Measurements from ENCODE around the gene DDX21. TPM values are rescaled to one million over a fixed set of nuclear protein-coding genes. Genes with fewer than 3 reads are reported as not detected.
A peak's percentile ranks its signal among the peaks of the same experiment; 100 is the strongest.
"Not testable (repeated sequence)": the region's sequence is repeated elsewhere in the genome, so short reads cannot be mapped to it uniquely, and the experiment has no call there.

The DDX21 gene
- total RNA-seq, 6 experiments from 2014 or later, result 81.7 to 103 (median 90.7) TPM

- DNase-seq, result no peak
- peak overlapping the region; percentile 18; the same call in 1 of the 2 replicates for H3K27ac Mint-ChIP-seq
- H3K9me3 Mint-ChIP-seq, result no peaks in the 10 kb centered on the region
- peaks cover 16% of the 10 kb centered on the region for H3K36me3 Mint-ChIP-seq (ENCODE audit: low read depth)
- TF ChIP-seq, protein P1, sequence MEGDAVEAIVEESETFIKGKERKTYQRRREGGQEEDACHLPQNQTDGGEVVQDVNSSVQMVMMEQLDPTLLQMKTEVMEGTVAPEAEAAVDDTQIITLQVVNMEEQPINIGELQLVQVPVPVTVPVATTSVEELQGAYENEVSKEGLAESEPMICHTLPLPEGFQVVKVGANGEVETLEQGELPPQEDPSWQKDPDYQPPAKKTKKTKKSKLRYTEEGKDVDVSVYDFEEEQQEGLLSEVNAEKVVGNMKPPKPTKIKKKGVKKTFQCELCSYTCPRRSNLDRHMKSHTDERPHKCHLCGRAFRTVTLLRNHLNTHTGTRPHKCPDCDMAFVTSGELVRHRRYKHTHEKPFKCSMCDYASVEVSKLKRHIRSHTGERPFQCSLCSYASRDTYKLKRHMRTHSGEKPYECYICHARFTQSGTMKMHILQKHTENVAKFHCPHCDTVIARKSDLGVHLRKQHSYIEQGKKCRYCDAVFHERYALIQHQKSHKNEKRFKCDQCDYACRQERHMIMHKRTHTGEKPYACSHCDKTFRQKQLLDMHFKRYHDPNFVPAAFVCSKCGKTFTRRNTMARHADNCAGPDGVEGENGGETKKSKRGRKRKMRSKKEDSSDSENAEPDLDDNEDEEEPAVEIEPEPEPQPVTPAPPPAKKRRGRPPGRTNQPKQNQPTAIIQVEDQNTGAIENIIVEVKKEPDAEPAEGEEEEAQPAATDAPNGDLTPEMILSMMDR (IDR thresholded peaks at IDR 0.05), result no peak
- H3K4me3 Mint-ChIP-seq, result no peak overlapping the region
- peaks cover 37% of the 10 kb centered on the region for H3K4me1 Mint-ChIP-seq (ENCODE audit: low read depth)
- H3K27me3 Mint-ChIP-seq (ENCODE audit: insufficient read depth), result no peaks in the 10 kb centered on the region
Observed at GRCh38 chr10:69009360-69009759, 53.4 kb downstream of the DDX21 start.

- H3K4me3 Mint-ChIP-seq, result no peak overlapping the region
- H3K9me3 Mint-ChIP-seq, result no peaks in the 10 kb centered on the region
- H3K27me3 Mint-ChIP-seq (ENCODE audit: insufficient read depth), result no peaks in the 10 kb centered on the region
- TF ChIP-seq, protein P1 (IDR thresholded peaks at IDR 0.05), result no peak
- peaks cover 17% of the 10 kb centered on the region for H3K36me3 Mint-ChIP-seq (ENCODE audit: low read depth)
- H3K27ac Mint-ChIP-seq, result no peak overlapping the region
- DNase-seq, result no peak
- peaks cover 39% of the 10 kb centered on the region for H3K4me1 Mint-ChIP-seq (ENCODE audit: low read depth)
Observed at GRCh38 chr10:69010151-69010640, 54.2 kb downstream of the DDX21 start.

GRCh38 chr10:69012778-69013177, 56.8 kb downstream of the DDX21 start:
- H3K36me3 Mint-ChIP-seq (ENCODE audit: low read depth), result peaks cover 27% of the 10 kb centered on the region
- H3K4me3 Mint-ChIP-seq; H3K9me3 Mint-ChIP-seq; DNase-seq; H3K27me3 Mint-ChIP-seq (ENCODE audit: insufficient read depth): not testable (repeated sequence)
- peaks cover 41% of the 10 kb centered on the region for H3K4me1 Mint-ChIP-seq (ENCODE audit: low read depth)
- peak overlapping the region; percentile 25; the same call in 1 of the 2 replicates for H3K27ac Mint-ChIP-seq

DNA sequence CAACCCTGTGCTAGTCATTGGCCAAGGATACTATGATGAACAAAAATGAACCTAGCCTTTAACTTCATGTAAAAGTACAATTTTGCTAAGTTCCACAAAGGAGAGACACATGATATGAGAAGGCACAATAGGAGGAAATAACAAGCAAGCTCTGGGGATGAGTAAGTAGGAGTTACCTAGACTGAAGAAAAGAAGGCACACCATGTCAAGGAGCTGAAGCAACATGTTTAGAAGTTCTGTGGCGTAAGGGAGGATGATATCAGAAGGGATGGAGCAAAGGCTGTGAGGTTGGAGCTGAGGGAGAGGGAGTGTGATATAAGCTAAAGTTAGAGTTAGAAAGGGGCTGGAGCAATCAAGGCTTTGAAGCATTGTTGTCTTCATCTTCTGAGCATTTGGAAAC, 58.2 kb downstream of the DDX21 start:
- Mint-ChIP-seq H3K36me3 (ENCODE audit: low read depth) (peaks cover 30% of the 10 kb centered on the region), H3K27me3 (ENCODE audit: insufficient read depth) (no peaks in the 10 kb centered on the region), H3K27ac (peak overlapping the region; percentile 34; the same call in 1 of the 2 replicates), H3K4me3 (no peak overlapping the region), H3K9me3 (no peaks in the 10 kb centered on the region), H3K4me1 (ENCODE audit: low read depth) (peaks cover 37% of the 10 kb centered on the region)
- TF ChIP-seq, protein P1 (IDR thresholded peaks at IDR 0.05), result no peak
- DNase-seq, result no peak

- TF ChIP-seq, protein P1 (IDR thresholded peaks at IDR 0.05), result no peak
- Mint-ChIP-seq H3K36me3 (ENCODE audit: low read depth) (peaks cover 21% of the 10 kb centered on the region), H3K4me3 (no peak overlapping the region), H3K27me3 (ENCODE audit: insufficient read depth) (peaks cover 3% of the 10 kb centered on the region; the same call in 1 of the 2 replicates), H3K9me3 (no peaks in the 10 kb centered on the region), H3K27ac (peak overlapping the region; percentile 55; the same call in 1 of the 2 replicates), H3K4me1 (ENCODE audit: low read depth) (peaks cover 14% of the 10 kb centered on the region)
- DNase-seq, result no peak
Observed at GRCh38 chr10:69018613-69019012, 62.6 kb downstream of the DDX21 start.

DNA sequence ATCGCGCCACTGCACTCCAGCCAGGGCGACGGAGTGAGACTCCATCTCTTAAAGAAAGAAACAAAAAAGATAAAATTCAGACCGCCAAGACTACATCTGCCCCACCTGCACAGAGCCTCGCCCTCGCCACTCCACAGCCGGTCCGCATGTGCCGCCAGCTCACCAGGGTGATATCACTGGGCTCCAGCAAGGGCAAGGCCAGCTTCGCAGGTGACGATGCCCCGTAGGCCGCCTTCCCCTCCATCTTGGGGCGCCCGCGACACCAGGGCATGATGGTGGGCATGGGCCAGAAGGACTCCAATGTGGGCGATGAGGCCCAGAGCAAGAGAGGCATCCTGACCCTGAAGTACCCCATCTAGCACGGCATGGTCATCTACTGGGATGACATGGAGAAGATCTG, 66.6 kb downstream of the DDX21 start:
- TF ChIP-seq, protein P1 (IDR thresholded peaks at IDR 0.05), result no peak
- Mint-ChIP-seq H3K4me1 (ENCODE audit: low read depth) (peaks cover 9% of the 10 kb centered on the region), H3K36me3 (ENCODE audit: low read depth) (peaks cover 10% of the 10 kb centered on the region), H3K9me3 (no peaks in the 10 kb centered on the region), H3K4me3 (no peak overlapping the region), H3K27me3 (ENCODE audit: insufficient read depth) (peaks cover 3% of the 10 kb centered on the region; the same call in 1 of the 2 replicates), H3K27ac (no peak overlapping the region)
- DNase-seq, result no peak
